Measurements from ENCODE around the gene PLA2G6.

GRCh38 chr22:38086001-38086845 lies 95.4 kb downstream of the PLA2G6 start:
- no peak for TF ChIP-seq CTCF (IDR thresholded peaks at IDR 0.05)
- TF ChIP-seq POLR2A (IDR thresholded peaks at IDR 0.05) = no peak

All from adrenal gland (tissue), 5 donors.